Pons (tissue), 1 donor: ENCODE results near the gene KCTD4.

ENCODE experiments used
- DNase-seq: peaks from one replicate; pipeline ENCODE4 v3.0.0-alpha.2; 2016; ENCODE audit warnings: low spot score

Gene KCTD4

DNA sequence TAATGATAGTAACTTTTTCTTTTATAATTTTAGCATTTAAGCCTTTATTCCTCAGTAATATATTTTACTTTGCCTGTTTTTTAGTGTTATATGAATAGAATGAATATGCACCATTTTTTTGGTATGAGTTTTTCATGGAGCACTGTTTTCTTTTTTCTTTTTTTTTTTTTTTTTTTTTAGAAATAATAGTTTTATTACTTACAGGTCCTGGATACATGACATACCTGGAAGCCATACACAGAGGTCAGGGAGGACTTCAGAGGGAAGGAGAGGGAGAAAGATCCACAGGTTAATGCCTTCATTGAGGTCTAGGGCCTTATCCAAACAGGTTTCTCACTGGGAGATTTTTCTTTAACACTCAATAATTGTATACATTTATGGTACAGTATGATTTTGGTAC, 26.4 kb downstream of the KCTD4 start:
- no peak for DNase-seq

DNA sequence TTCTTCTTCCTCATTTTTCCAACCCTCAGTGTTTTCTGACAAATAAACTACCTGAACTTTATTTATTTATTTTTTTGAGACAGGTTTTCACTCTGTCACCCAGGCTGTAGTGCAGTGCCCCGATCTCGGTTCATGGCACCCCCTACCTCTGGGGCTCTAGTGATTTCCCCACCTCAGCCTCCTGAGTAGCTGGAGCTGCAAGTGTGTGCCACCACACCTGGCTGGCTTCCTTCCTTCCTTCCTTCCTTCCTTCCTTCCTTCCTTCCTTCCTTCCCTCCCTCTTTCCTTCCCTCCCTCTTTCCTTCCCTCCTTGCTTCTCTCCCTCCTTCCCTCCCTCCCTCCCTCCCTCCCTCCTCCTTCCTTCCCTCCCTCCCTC, 32.3 kb downstream of the KCTD4 start:
- DNase-seq: no peak

DNA sequence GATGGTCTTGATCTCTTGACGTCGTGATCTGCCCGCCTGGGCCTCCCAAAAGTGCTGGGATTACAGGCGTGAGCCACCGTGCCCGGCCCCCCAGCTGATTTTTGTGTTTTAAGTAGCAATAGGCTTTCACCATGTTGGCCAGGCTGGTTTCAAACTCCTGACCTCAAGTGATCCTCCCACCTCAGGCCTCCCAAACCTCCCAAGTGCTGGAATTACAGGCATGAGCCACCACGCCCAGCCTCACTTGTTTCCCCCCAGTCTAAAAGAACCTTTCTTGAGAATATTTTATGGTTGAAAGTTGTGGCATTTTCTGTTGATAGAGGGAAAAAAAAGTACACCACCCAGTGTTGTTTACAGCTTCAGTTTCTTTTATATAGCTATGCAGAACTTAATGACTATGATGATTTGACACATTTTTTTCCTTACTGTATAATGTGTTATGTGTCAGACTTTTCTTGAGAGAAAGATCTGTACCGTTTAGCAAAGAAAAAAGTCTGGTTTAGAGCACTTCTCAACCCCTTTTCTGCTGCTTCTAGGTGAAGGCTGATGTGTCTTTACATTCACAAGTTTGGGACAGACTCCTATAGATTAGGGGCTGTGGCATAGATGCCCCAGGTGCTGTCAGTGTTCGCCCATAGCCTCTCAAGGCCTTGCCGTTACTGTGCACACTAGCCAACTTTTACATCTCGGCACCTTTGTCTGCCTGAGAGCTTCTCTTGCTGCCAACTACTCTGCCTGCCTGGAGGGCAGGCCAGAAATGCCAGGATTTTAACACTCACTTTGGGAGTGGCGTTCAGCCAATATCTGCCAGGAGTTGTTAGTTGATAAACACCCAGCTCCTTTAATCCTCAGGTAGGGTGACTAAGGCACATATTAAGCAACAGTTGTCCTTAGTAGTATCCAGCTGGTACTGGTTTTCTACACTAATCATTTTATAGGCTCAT, 33.0 kb downstream of the KCTD4 start:
- DNase-seq: no peak

DNA sequence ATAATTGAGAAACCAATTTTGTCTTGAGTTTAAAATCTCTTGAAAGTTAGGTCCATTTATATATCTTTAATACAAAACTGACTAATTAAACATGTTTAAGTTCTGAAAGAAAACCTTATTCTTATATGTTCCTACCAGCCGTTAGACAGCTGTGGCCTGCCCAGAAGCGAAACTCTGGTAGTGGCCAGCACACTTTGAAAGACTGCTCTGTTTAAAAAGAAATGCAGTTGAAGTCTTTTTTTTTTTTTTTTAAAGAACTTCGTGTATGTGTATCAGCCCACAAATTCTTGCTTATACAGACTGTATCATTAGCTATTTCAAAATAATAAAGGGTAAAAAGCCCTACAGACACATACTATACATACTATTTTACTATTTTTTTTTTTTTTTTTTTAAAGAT, 34.0 kb downstream of the KCTD4 start:
- DNase-seq: no peak

DNA sequence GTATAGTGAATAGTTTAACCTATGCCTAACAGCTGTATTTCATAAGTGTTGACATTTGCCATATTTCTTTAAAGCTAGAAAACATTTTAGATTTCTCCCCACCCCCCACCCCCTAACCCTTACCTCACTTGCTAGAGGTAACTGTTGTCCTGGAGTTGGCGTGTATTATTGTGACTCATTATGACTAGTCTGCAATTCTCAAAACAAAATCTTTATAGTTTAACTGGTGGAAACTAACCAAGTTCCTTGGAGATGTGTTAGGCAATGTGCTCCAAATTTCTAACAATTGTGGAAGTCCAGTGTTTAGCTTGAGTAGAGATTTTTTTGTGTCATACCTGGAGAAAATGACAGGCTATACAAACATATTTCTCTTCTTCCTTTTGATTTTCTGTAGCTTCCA, 38.0 kb downstream of the KCTD4 start:
- no peak for DNase-seq

DNA sequence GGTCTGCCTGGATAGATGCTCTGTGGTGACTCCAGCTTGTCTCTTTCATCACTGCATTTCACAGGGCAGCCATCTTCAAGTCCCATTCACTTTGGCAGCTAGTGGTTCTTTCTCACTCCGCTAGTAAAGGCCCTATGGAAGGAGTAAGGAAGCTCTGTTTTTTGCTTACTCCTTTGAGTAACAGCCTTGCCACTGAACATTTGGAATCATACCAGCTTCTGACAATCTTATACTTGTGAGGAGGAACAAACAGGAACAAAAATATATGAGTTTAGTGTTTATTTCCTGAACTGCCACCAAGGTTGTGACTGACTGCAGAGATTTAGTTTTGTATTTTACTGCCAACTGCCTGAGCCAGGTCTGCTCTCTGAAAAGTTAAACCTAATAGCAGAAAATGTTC, 38.7 kb downstream of the KCTD4 start:
- DNase-seq: no peak

DNA sequence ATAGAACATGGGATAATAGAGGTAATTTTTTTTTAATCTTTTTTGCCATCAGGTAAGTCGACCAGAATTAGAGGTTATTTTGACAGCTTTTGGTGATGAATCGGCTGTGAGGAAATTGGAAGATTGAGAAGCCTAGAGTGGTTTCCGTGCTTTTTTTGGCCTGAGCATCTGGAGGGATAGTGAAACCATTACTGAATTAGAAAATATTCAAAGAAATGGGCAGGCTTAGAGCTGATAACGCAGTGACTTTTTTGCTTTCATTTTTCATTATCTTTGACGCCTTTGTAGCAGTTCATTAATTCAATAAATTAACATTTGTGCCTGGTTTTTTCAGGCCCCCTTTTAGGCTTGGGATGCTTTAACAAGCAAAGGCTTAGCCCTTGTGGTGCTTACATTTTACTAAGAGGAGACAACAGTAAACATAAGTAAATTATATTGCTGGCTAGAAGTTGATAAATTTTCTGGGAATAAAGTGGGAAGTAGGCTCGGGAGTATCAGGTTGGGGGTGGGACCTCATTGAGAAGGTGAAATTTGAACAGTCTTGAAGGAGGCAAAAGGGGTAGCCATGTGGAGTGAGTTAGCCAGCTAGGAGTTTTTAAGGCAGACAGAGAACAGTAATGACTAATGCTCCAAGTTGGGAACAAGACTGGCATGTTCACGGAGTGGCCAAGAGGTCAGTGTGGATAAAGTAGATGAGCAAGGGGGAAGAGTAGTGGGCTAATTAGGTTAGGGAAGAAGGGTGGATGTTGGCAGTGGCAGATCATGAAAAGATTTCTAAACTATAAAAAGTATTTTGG, 44.1 kb downstream of the KCTD4 start:
- DNase-seq: no peak

DNA sequence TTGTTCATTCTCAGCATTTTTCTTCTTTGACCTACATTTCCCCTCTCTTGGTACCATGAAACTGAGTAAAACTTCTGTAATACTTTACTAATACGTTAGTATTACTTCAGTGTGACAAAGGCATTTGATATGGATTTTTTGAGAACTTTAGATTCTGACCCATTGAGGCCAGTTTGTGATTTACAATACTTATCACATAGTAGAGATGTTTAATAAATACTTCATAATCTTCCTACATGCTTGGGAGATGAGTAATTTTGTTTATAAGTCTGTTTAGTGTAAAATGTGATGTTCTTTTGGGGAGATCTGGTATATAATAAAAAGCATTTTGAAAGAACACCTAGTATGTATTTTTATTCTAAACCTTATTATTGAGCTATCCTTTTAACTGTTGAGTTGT, 50.9 kb downstream of the KCTD4 start:
- DNase-seq: no peak

DNA sequence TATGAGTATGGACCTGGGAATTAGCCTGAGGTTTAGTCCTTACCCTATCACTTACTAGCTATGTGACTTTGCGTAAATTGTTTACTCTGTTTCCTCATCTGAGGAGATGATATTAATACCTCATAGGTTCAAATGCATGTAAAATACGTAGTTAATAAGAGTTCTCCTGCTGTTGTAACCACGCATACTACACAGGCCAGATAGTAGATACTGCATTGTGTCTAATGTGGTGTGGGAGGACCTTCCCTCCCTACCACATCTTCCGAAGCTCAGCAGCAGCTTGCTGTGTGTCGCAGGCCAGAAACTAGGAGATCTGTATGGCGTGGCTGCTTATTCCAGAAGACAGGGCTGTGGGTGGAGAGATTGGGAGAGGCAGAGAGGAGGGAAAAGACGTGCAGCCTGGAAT, 57.5 kb downstream of the KCTD4 start:
- DNase-seq: no peak
